Activated naive CD4-positive, alpha-beta T cell treated with anti-CD3 and anti-CD28 coated beads for 36 hours (primary cell): ENCODE results near the gene DNAH5. TPM values are rescaled to one million over a fixed set of nuclear protein-coding genes. Genes with fewer than 3 reads are reported as not detected.

Experiments
- CTCF ChIA-PET: fragments of 350-600 bp; sonication (Branson Sonifier 250); formaldehyde crosslinking; loops from one replicate; lab custom pipeline; 2021; ENCODE audit warnings: antibody characterized with exemption; lab: Charles Lee
- DNase-seq: peaks from one replicate; pipeline ENCODE4 v3.0.0-alpha.2; 2020
- H3K27ac Mint-ChIP-seq: one replicate; pipeline ENCODE4 v1.8.0; 2021; ENCODE audit warnings: mild to moderate bottlenecking, mixed read lengths
- H3K27me3 Mint-ChIP-seq: one replicate; pipeline ENCODE4 v1.8.0; 2021; ENCODE audit warnings: low read depth, mixed read lengths
- H3K36me3 Mint-ChIP-seq: one replicate; pipeline ENCODE4 v1.8.0; 2021; ENCODE audit warnings: low read depth, mixed read lengths
- H3K4me1 Mint-ChIP-seq: one replicate; pipeline ENCODE4 v1.8.0; 2021; ENCODE audit warnings: low read depth, mixed read lengths
- H3K4me3 Mint-ChIP-seq: one replicate; pipeline ENCODE4 v1.8.0; 2021; ENCODE audit warnings: mild to moderate bottlenecking, moderate library complexity, mixed read lengths
- H3K9me3 Mint-ChIP-seq: one replicate; pipeline ENCODE4 v1.8.0; 2021; ENCODE audit warnings: mixed read lengths
- intact Hi-C: fragments of 100-400 bp; cut with micrococcal nuclease; formaldehyde crosslinking; loops from one replicate; pipeline ENCODE4 v1.15.1; 2023
- total RNA-seq, 2 experiments: library from RNA; stranded (reverse); gene quantifications; one replicate each; pipeline ENCODE4 v1.2.3, GENCODE V29; 2021

DNAH5 gene
- total RNA-seq, 2 experiments from 2014 or later = not detected

DNA sequence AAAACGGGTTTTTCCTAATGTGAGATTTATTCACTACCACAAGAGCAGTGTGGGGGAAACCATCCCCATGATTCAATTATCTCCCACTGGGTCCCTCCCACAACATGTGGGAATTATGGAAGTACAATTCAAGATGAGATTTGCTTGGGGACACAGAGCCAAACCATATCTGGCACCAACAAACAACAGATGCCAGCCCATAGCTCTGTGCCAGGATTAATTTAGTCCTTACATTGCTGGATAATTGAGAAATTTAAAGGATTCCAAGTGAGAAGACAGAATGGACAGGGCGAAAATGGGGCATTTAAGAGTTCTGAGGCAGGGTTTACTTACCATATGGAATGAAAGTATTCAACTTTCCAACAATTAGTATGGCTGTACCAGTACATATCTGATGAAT is 30.8 kb upstream of the DNAH5 start:
- H3K27ac Mint-ChIP-seq = no peak overlapping the region
- H3K36me3 Mint-ChIP-seq = no peaks in the 10 kb centered on the region
- CTCF ChIA-PET = no interaction called here
- peaks cover 9% of the 10 kb centered on the region for H3K27me3 Mint-ChIP-seq
- no peak for DNase-seq
- H3K4me3 Mint-ChIP-seq = no peak overlapping the region
- H3K4me1 Mint-ChIP-seq = no peaks in the 10 kb centered on the region
- intact Hi-C loops = no loop called here
- peaks cover 2% of the 10 kb centered on the region for H3K9me3 Mint-ChIP-seq

GRCh38 chr5:13973724-13974123 is 29.2 kb upstream of the DNAH5 start:
- H3K4me3 Mint-ChIP-seq = no peak overlapping the region
- no peaks in the 10 kb centered on the region for H3K4me1 Mint-ChIP-seq
- H3K9me3 Mint-ChIP-seq = peaks cover 5% of the 10 kb centered on the region
- no peak for DNase-seq
- H3K27ac Mint-ChIP-seq = no peak overlapping the region
- no peaks in the 10 kb centered on the region for H3K36me3 Mint-ChIP-seq
- H3K27me3 Mint-ChIP-seq = peaks cover 9% of the 10 kb centered on the region
- CTCF ChIA-PET = interaction anchor here (1.0 kb wide), 1 partner anchor 297 kb away, joined by 3 read pairs; no protein-coding TSS in a partner anchor
- intact Hi-C loops = no loop called here

DNA sequence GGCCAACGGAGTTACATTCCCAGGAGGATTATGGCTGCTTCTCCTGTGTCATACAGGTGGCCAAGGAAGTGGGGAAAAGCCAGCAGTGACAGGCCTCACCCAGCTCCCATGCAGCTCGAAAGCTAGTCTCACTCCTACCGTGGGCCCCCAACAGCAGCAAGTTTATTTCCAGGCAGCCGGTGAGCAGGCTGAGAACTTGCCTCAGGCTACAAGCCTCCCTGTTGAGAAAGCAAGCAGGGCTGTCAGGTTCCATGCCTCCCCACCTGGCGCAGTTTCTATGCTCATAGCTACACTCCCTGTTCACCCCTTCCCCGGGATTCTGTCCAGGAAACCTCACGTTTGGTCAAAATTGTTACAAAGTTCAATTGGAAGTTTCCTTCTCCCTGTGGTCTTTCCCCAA is 27.5 kb upstream of the DNAH5 start:
- H3K36me3 Mint-ChIP-seq = no peaks in the 10 kb centered on the region
- no peak for DNase-seq
- no peak overlapping the region for H3K27ac Mint-ChIP-seq
- H3K27me3 Mint-ChIP-seq = peaks cover 9% of the 10 kb centered on the region
- no peaks in the 10 kb centered on the region for H3K4me1 Mint-ChIP-seq
- intact Hi-C loops = no loop called here
- peaks cover 8% of the 10 kb centered on the region for H3K9me3 Mint-ChIP-seq
- no peak overlapping the region for H3K4me3 Mint-ChIP-seq
- CTCF ChIA-PET = interaction anchor here (0.8 kb wide), 1 partner anchor 15 kb away, joined by 4 read pairs; no protein-coding TSS in a partner anchor

DNA sequence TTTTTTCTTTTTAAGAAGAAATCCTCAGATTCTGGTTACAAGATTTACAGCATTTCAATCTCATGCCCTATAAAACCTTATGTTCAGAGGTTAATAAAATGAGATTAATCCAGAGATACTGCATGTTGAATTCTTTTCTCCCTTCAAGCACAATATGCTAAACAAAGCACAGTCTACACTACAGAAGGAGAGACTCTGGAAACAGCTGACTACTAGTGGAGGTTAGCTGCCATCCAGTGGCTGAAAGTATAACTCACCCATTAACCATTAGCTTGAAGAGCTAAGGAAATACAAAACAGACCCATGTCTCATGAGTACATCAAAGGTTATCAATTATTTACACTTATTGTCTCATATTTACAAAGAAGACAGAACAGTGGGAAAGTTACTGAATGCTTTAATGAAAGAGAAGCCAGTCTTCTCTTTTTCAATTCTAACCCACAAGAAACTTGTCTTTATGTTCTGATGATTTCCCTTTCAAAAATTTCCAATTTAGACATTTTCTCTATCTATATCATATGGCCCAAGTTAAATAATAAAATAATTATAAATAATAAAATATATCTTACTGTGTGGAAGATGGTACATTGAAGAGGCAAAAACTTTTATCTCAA is 12.7 kb upstream of the DNAH5 start:
- intact Hi-C loops = loop anchor here (5.0 to 10.0 kb wide), 2 partner anchors 172 to 1665 kb away; no protein-coding TSS in a partner anchor
- Mint-ChIP-seq H3K27ac (no peak overlapping the region), H3K36me3 (no peaks in the 10 kb centered on the region), H3K4me3 (no peak overlapping the region), H3K27me3 (peaks cover 2% of the 10 kb centered on the region), H3K9me3 (no peaks in the 10 kb centered on the region), H3K4me1 (no peaks in the 10 kb centered on the region)
- CTCF ChIA-PET = interaction anchor here (0.6 to 1.4 kb wide), 2 partner anchors 14 to 971 kb away, joined by 4 read pairs; no protein-coding TSS in a partner anchor
- peak; percentile 42 for DNase-seq

DNA sequence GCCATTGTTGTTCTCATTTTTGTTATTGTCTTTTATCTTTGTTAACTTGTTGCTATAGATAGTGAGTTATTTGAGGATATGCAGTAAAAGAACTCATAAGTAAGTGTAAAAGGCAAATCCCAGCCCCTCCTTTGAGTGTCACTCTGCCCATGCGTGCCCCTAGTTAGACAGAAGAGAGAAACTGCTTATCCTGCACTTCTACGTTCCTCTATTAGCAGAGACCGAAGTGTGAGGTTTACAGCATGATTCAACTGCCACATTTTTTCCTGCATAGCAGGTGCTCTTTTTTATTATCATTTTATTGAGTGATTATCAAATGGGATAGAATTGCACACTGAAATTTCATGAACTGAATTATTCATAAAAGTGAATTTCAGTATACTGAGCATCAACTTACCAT is 12.0 kb upstream of the DNAH5 start:
- H3K27ac Mint-ChIP-seq = no peak overlapping the region
- H3K9me3 Mint-ChIP-seq = no peaks in the 10 kb centered on the region
- H3K4me3 Mint-ChIP-seq = no peak overlapping the region
- no peak for DNase-seq
- CTCF ChIA-PET = interaction anchor here (1.4 kb wide), 1 partner anchor 15 kb away, joined by 4 read pairs; no protein-coding TSS in a partner anchor
- no peaks in the 10 kb centered on the region for H3K36me3 Mint-ChIP-seq
- no peaks in the 10 kb centered on the region for H3K4me1 Mint-ChIP-seq
- H3K27me3 Mint-ChIP-seq = peaks cover 2% of the 10 kb centered on the region
- intact Hi-C loops = loop anchor here (5.0 to 10.0 kb wide), 2 partner anchors 172 to 1664 kb away; no protein-coding TSS in a partner anchor

DNA sequence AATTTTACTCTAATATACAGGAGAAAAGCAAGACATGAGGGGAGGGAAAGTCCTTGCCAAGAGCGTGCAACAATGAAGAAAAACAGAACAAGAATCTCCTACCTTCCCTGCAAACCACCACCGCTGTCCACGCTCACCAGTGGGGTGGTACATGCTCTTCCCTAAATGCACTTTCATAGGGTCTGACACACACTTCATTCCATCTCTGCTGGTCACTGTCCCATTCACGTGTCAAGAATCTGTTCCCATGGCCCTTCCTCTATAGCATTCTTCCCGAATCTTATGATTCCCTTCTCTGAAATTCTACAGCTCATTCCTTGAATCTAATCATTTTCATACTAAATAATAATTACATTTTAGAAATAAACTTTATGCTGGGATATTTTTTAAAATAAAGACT is 11.4 kb upstream of the DNAH5 start:
- Mint-ChIP-seq H3K27ac (no peak overlapping the region), H3K9me3 (no peaks in the 10 kb centered on the region), H3K27me3 (peaks cover 2% of the 10 kb centered on the region), H3K4me1 (no peaks in the 10 kb centered on the region), H3K36me3 (no peaks in the 10 kb centered on the region), H3K4me3 (no peak overlapping the region)
- DNase-seq = no peak
- CTCF ChIA-PET = no interaction called here
- intact Hi-C loops = loop anchor here (5.0 to 10.0 kb wide), 2 partner anchors 171 to 1664 kb away; no protein-coding TSS in a partner anchor

- Mint-ChIP-seq H3K4me3 (no peak overlapping the region), H3K36me3 (no peaks in the 10 kb centered on the region), H3K27ac (no peak overlapping the region), H3K27me3 (no peaks in the 10 kb centered on the region), H3K9me3 (no peaks in the 10 kb centered on the region), H3K4me1 (no peaks in the 10 kb centered on the region)
- DNase-seq = no peak
- intact Hi-C loops = no loop called here
- CTCF ChIA-PET = no interaction called here
These were observed 1.6 kb upstream of the DNAH5 start for GRCh38 chr5:13946111-13946510.

- no peaks in the 10 kb centered on the region for H3K27me3 Mint-ChIP-seq
- H3K9me3 Mint-ChIP-seq = no peaks in the 10 kb centered on the region
- H3K27ac Mint-ChIP-seq = no peak overlapping the region
- no peak overlapping the region for H3K4me3 Mint-ChIP-seq
- intact Hi-C loops = no loop called here
- H3K36me3 Mint-ChIP-seq = no peaks in the 10 kb centered on the region
- CTCF ChIA-PET = no interaction called here
- H3K4me1 Mint-ChIP-seq = no peaks in the 10 kb centered on the region
- no peak for DNase-seq
These were observed 783 bp upstream of the DNAH5 start for GRCh38 chr5:13945271-13945670.

DNA sequence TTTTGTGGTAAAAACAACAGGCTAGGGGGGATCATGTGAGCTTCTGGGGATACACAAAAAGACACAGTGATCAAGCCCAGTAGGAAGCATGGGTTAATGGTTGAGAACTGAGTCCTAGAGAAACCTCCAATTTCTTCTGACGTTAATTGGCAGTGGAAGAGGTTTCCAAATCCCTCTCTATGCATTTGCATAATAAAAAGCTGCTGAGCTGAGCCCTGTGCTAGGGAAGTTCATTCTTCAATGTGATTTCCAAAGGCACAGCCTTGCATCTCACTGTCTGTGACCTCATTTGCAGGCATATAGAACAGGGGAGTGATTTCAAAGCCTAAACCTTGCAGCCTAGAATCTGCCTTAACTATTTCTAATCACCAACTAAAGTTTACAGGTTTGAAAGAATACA is 812 bp downstream of the DNAH5 start:
- Mint-ChIP-seq H3K27ac (no peak overlapping the region), H3K4me1 (no peaks in the 10 kb centered on the region), H3K9me3 (no peaks in the 10 kb centered on the region), H3K4me3 (no peak overlapping the region), H3K27me3 (no peaks in the 10 kb centered on the region), H3K36me3 (no peaks in the 10 kb centered on the region)
- intact Hi-C loops = no loop called here
- CTCF ChIA-PET = no interaction called here
- DNase-seq = no peak

DNA sequence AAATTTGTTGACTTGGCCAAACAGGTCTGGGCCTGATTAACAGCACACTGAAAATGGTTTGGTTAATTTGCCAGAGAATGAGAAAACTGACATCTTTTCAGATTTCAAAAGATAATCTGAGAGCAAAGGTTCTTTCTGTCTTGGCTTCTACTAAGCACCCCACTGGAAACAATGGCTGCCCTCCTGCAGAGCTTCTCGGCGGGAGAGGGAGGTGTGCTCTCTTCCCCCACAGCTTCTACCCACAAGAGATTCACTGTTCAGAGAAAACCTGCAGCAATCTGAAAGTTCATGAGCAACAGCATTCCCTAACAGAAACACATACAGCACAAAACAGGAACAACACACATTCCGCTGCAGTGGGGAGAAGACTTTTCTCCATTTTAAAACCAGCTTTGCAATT is 3.0 kb downstream of the DNAH5 start:
- intact Hi-C loops = no loop called here
- H3K36me3 Mint-ChIP-seq = no peaks in the 10 kb centered on the region
- H3K27ac Mint-ChIP-seq = no peak overlapping the region
- no peak overlapping the region for H3K4me3 Mint-ChIP-seq
- H3K27me3 Mint-ChIP-seq = no peaks in the 10 kb centered on the region
- H3K9me3 Mint-ChIP-seq = no peaks in the 10 kb centered on the region
- CTCF ChIA-PET = no interaction called here
- no peak for DNase-seq
- H3K4me1 Mint-ChIP-seq = no peaks in the 10 kb centered on the region

- no peak for DNase-seq
- CTCF ChIA-PET = no interaction called here
These were observed 4.8 kb downstream of the DNAH5 start for GRCh38 chr5:13939638-13940037.

GRCh38 chr5:13934921-13935320 is 9.6 kb downstream of the DNAH5 start:
- H3K27me3 Mint-ChIP-seq = no peaks in the 10 kb centered on the region
- H3K27ac Mint-ChIP-seq = no peak overlapping the region
- no peaks in the 10 kb centered on the region for H3K36me3 Mint-ChIP-seq
- H3K4me1 Mint-ChIP-seq = no peaks in the 10 kb centered on the region
- CTCF ChIA-PET = no interaction called here
- peaks cover 8% of the 10 kb centered on the region for H3K9me3 Mint-ChIP-seq
- DNase-seq = no peak
- intact Hi-C loops = no loop called here
- H3K4me3 Mint-ChIP-seq = no peak overlapping the region

More at GRCh38 chr5:13939638-13940037, 4.8 kb downstream of the DNAH5 start:
- peaks cover under 1% of the 10 kb centered on the region for H3K9me3 Mint-ChIP-seq
- H3K27ac Mint-ChIP-seq = no peak overlapping the region
- no peak overlapping the region for H3K4me3 Mint-ChIP-seq
- H3K27me3 Mint-ChIP-seq = no peaks in the 10 kb centered on the region
- no peaks in the 10 kb centered on the region for H3K4me1 Mint-ChIP-seq
- intact Hi-C loops = no loop called here
- H3K36me3 Mint-ChIP-seq = no peaks in the 10 kb centered on the region

GRCh38 chr5:13934125-13934524 is 10.4 kb downstream of the DNAH5 start:
- intact Hi-C loops = no loop called here
- Mint-ChIP-seq H3K27ac (no peak overlapping the region), H3K4me1 (no peaks in the 10 kb centered on the region), H3K27me3 (no peaks in the 10 kb centered on the region), H3K9me3 (peaks cover 8% of the 10 kb centered on the region), H3K36me3 (no peaks in the 10 kb centered on the region), H3K4me3 (no peak overlapping the region)
- no peak for DNase-seq
- CTCF ChIA-PET = no interaction called here
